GM19035 (cell line): ENCODE results near the gene HOXC4.

Experiments used
- ATAC-seq: cut with Tn5 transposase; IDR thresholded peaks from one replicate; pipeline ENCODE4 v1.9.1; 2021; ENCODE audit not compliant: unreplicated experiment

The HOXC4 gene

GRCh38 chr12:54028314-54029201, 25.1 kb upstream of the HOXC4 start, which contains the start of gene HOXC6:
HOXC6 (plus strand) TSS chr12:54028440; CDS start chr12:54028522, 82 bp downstream.
- ATAC-seq, result no peak

- ATAC-seq, result no peak
Observed at GRCh38 chr12:54029529-54030441, 23.9 kb upstream of the HOXC4 start.

GRCh38 chr12:54030442-54030801, 23.2 kb upstream of the HOXC4 start:
- ATAC-seq, result no peak

GRCh38 chr12:54030889-54031471, 22.7 kb upstream of the HOXC4 start:
- ATAC-seq, result no peak

GRCh38 chr12:54031480-54031879, 22.2 kb upstream of the HOXC4 start:
- ATAC-seq, result no peak

GRCh38 chr12:54032086-54032619, 21.5 kb upstream of the HOXC4 start:
- ATAC-seq, result no peak

- no peak for ATAC-seq
Observed at GRCh38 chr12:54032627-54033100, 21.0 kb upstream of the HOXC4 start, which contains the start of gene HOXC5. HOXC5 (plus strand) TSS chr12:54033050; CDS start chr12:54033123, 73 bp downstream.

GRCh38 chr12:54033106-54033979, 20.3 kb upstream of the HOXC4 start:
- ATAC-seq, result no peak

GRCh38 chr12:54033980-54034784, 19.5 kb upstream of the HOXC4 start:
- no peak for ATAC-seq

GRCh38 chr12:54034785-54035310, 18.8 kb upstream of the HOXC4 start:
- ATAC-seq, result no peak

GRCh38 chr12:54035568-54036264, 17.9 kb upstream of the HOXC4 start:
- ATAC-seq, result no peak

GRCh38 chr12:54036620-54037359, 16.8 kb upstream of the HOXC4 start:
- no peak for ATAC-seq

GRCh38 chr12:54037360-54038283, 16.0 kb upstream of the HOXC4 start:
- ATAC-seq, result no peak

- ATAC-seq, result no peak
Observed at GRCh38 chr12:54038284-54038870, 15.3 kb upstream of the HOXC4 start.

- no peak for ATAC-seq
Observed at GRCh38 chr12:54038871-54039414, 14.7 kb upstream of the HOXC4 start.
